Skeletal muscle tissue (tissue), 4 donors: ENCODE measurements around the gene KANK4. TPM values are rescaled to one million over a fixed set of nuclear protein-coding genes. Genes with fewer than 3 reads are reported as not detected.

Source experiments
- H3K27ac ChIP-seq: one replicate; pipeline ENCODE4 v1.7.0; 2013; ENCODE audit warnings: mild to moderate bottlenecking, low read depth, low read length, inconsistent platforms
- H3K27me3 ChIP-seq, 3 donors: one replicate each; pipeline ENCODE4 v1.7.0; 2013; ENCODE audit warnings: low read length in 3 of 3; ENCODE audit not compliant: control insufficient read depth in 3 of 3, insufficient read depth in 3 of 3
- H3K36me3 ChIP-seq, 3 donors: one replicate each; pipeline ENCODE4 v1.7.0; 2013; ENCODE audit warnings: low read length in 3 of 3; ENCODE audit not compliant: control insufficient read depth in 3 of 3, insufficient read depth in 3 of 3
- H3K4me1 ChIP-seq, 3 donors: one replicate each; pipeline ENCODE4 v1.7.0; 2013; ENCODE audit warnings: low read length in 3 of 3, mild to moderate bottlenecking in 3 of 3; ENCODE audit not compliant: control insufficient read depth in 3 of 3, insufficient read depth in 3 of 3
- H3K4me3 ChIP-seq, 3 donors: one replicate each; pipeline ENCODE4 v1.7.0; 2013; ENCODE audit warnings: low read length in 3 of 3
- H3K9ac ChIP-seq, 3 donors: one replicate each; pipeline ENCODE4 v1.7.0; 2013; ENCODE audit warnings: low read length in 3 of 3, mild to moderate bottlenecking in 3 of 3, moderate library complexity in 2 of 3, low read depth in 1 of 3
- H3K9me3 ChIP-seq, 3 donors: one replicate each; pipeline ENCODE4 v1.7.0; 2013; ENCODE audit warnings: low read length in 3 of 3; ENCODE audit not compliant: control insufficient read depth in 3 of 3
- total RNA-seq: library from RNA; depleted of rRNA; stranded (reverse); fragments of >200 nt; gene quantifications from one replicate; pipeline ENCODE4 v1.2.3, GENCODE V29; 2014
- donor health status: Osteomylitis.

The KANK4 gene
- total RNA-seq, 1 donor from 2014 or later: 8.4 TPM

DNA sequence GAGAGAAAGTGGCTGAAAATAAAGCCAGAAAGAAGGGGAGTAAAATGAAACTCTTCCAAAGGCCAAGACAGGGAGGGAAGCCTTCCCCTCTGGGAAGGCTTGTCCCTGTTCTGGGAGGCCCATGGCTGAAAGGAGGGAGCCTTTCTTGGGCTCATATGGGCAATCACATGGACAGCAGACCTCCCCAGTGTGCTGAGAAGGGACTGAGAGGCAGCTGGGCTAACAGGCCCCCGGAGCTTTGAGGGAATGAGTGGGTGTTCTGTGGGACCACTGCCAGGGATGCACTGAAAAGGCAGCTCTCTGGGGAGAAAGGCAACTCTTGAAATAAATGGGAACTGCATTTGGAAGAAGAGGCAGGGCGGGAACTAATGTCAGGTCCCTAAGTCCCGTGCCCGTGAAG, 39.1 kb downstream of the KANK4 start:
- Histone ChIP-seq H3K36me3 (no peaks in the 10 kb centered on the region), H3K9ac (no peak overlapping the region), H3K4me3 (no peak overlapping the region), H3K27ac (no peak overlapping the region), H3K4me1 (no peaks in the 10 kb centered on the region), H3K9me3 (peaks cover 0 to 4% (median 0%) of the 10 kb centered on the region in 3 donors), H3K27me3 (no peaks in the 10 kb centered on the region)

DNA sequence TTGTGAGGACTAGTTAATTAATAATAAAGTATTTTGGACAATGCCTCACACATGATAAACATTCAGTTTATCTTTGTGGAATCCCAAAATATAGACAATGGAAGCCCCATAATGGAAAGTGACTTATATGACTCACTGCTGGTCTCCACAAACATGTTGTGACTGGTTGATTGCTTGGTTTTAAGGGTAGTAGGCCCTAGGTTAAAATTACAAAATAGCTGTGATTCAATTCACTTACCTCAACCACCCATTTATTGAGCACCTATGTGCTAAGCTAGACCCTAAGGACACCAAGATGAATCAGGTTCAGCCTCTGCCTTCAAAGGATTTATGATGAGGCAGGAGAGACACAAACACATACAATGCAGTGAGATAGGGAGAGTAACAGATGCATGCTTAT, 42.4 kb downstream of the KANK4 start:
- peaks cover 0 to 4% (median 0%) of the 10 kb centered on the region in 3 donors for H3K9me3 ChIP-seq
- no peaks in the 10 kb centered on the region for H3K36me3 ChIP-seq
- no peak overlapping the region for H3K27ac ChIP-seq
- H3K4me1 ChIP-seq: no peaks in the 10 kb centered on the region
- H3K27me3 ChIP-seq: no peaks in the 10 kb centered on the region
- no peak overlapping the region for H3K4me3 ChIP-seq
- H3K9ac ChIP-seq: no peak overlapping the region

DNA sequence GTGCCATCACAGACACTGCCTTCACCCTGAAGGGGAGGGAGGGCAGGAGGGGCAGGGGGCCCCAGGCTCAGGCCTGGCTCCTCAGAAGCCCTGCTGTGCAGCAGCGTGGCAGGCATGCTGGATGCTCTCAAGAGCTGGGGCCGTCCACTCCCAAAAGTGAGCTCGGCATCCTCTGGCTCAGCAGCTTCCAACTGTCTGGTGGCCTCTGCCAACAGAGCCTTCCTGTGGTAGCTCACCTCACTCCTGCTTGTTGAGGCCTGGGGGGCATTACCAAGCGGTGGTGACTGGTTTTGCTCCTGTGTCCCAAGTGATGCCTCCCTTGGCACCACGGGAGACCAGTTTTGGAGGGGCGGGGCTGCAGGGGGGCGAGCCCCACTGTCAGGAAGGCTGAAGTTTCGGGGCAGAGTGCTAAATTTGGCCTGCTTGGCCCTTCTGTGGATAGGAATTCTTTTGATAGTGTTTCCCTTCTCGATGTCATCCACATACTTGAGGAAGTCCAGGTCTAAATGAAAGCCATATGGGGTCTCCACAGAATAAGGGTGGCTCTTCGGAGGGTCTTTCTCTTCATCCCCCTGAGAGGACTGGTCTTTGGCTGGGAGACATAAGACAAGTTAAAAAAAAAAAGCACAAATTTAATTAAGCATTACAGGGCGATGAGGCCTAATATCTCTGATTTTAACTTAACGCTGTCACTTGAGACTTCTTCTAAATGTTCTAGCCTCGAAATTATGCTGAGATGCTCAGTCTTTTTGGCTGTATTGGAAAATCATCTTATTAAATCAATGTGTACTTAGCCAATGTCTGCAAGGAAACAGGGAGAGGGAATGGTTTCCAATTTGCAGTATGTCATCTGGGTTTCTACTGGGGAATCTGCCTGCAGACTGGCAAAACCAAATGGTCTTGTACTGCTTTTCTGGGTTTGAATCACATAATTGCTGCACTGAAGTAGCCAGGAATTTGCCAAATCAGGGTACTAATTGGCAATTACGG, 44.4 kb downstream of the KANK4 start:
- H3K27me3 ChIP-seq: no peaks in the 10 kb centered on the region
- H3K36me3 ChIP-seq: no peaks in the 10 kb centered on the region
- no peak overlapping the region for H3K27ac ChIP-seq
- no peak overlapping the region for H3K4me3 ChIP-seq
- H3K4me1 ChIP-seq: no peaks in the 10 kb centered on the region
- peaks cover 0 to 4% (median 0%) of the 10 kb centered on the region in 3 donors for H3K9me3 ChIP-seq
- no peak overlapping the region for H3K9ac ChIP-seq

DNA sequence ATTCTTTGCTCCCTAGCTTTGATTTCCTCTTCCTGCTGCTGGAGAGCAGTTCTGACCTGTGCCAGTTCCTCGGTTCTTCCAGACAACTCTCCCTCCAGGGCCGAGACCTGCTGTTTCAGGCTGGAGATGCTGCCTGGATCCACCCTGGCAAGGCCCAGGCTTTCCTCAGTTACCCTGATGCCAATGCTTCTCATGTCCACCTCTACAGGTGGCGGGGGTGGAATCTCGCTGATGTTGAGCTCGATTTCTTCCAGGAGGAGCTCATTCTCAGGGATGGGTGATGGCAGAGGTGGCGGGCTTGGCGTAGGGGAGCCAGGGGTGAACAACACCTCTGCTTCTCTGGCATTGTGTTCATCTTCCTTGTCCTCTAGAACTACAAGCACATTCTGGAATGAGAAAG, 45.3 kb downstream of the KANK4 start:
- H3K4me3 ChIP-seq: no peak overlapping the region
- H3K9ac ChIP-seq: no peak overlapping the region
- H3K36me3 ChIP-seq: no peaks in the 10 kb centered on the region
- peaks cover 0 to 4% (median 0%) of the 10 kb centered on the region in 3 donors for H3K9me3 ChIP-seq
- no peaks in the 10 kb centered on the region for H3K27me3 ChIP-seq
- no peaks in the 10 kb centered on the region for H3K4me1 ChIP-seq
- no peak overlapping the region for H3K27ac ChIP-seq

DNA sequence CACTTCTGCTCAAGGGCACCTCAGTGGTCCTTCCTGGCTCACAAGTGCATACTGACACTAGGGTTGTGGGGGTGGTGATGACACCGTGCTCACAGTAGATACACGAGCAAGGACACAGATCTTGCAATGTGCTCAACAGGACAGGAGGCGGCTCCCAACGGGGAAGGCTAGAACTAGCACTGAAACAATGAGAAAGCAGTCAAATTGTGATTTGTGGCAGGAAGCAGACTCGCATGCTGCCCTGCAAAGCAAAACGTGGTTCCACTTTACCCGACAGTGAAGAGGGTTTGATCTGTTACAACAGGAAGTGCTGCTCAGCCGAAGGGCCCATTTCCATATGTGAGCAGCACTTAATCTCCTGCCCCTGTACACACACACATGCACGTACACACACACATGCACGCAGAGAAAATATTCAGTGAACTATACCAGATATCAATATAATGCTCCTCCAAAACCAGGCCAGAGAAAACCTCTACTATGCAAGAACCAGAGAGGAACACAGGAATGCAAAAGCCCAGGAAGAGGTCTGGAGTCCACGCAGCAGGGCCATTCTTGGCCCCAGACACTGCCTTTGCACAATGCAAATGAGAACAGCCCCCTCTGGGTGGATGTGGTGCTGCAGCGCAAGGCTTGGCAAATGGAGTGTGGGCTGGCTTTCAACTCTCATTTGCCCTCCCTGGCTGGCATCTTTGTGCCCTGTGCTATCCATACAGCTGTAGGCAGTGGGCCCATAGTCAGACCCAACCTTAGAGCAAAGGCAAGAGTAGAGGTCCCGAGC, 47.1 kb downstream of the KANK4 start:
- Histone ChIP-seq H3K9me3 (no peaks in the 10 kb centered on the region), H3K27ac (no peak overlapping the region), H3K4me1 (no peaks in the 10 kb centered on the region), H3K36me3 (no peaks in the 10 kb centered on the region), H3K27me3 (no peaks in the 10 kb centered on the region), H3K4me3 (no peak overlapping the region), H3K9ac (no peak overlapping the region)

GRCh38 chr1:62271134-62271533, 48.1 kb downstream of the KANK4 start:
- no peak overlapping the region for H3K4me3 ChIP-seq
- no peaks in the 10 kb centered on the region for H3K27me3 ChIP-seq
- H3K9me3 ChIP-seq: no peaks in the 10 kb centered on the region
- no peak overlapping the region for H3K27ac ChIP-seq
- no peaks in the 10 kb centered on the region for H3K36me3 ChIP-seq
- H3K4me1 ChIP-seq: no peaks in the 10 kb centered on the region
- H3K9ac ChIP-seq: no peak overlapping the region

DNA sequence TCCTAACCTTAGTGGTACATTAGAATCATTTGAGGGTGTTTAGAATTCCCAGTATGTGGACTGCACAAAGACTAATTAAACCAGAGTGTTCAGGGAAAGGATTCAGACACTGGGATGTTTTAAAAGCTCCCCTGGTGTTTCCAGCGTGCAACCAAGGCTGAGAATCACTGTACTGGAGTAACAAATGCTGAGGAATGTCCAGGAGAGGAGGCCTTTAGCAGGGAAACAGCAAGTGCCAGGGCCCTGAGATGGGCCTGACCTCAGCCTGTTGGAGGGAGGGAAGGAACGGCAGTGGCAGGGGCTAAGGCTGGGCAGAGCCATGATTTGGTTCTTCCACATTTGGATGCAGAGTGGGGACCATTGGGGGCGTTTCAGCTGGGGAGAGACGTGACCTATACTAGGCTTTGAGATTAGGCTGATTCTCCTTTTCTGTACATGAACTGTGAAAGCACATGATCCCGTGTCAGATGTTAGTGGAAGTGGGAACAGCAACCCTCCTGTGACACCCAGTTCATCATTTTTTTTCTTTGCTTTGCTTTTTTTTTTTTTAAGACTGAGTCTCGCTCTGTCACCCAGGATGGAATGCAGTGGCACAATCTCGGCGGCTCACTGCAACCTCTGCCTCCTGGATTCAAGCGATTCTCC, 49.3 kb downstream of the KANK4 start:
- no peaks in the 10 kb centered on the region for H3K36me3 ChIP-seq
- H3K27ac ChIP-seq: no peak overlapping the region
- no peaks in the 10 kb centered on the region for H3K27me3 ChIP-seq
- no peak overlapping the region for H3K4me3 ChIP-seq
- H3K9me3 ChIP-seq: no peaks in the 10 kb centered on the region
- no peaks in the 10 kb centered on the region for H3K4me1 ChIP-seq
- H3K9ac ChIP-seq: no peak overlapping the region

- H3K4me3 ChIP-seq: no peak overlapping the region
- no peak overlapping the region for H3K27ac ChIP-seq
- H3K9me3 ChIP-seq: no peaks in the 10 kb centered on the region
- H3K4me1 ChIP-seq: no peaks in the 10 kb centered on the region
- no peak overlapping the region for H3K9ac ChIP-seq
- H3K27me3 ChIP-seq: no peaks in the 10 kb centered on the region
- no peaks in the 10 kb centered on the region for H3K36me3 ChIP-seq
These were observed 49.8 kb downstream of the KANK4 start for GRCh38 chr1:62269439-62269838.

DNA sequence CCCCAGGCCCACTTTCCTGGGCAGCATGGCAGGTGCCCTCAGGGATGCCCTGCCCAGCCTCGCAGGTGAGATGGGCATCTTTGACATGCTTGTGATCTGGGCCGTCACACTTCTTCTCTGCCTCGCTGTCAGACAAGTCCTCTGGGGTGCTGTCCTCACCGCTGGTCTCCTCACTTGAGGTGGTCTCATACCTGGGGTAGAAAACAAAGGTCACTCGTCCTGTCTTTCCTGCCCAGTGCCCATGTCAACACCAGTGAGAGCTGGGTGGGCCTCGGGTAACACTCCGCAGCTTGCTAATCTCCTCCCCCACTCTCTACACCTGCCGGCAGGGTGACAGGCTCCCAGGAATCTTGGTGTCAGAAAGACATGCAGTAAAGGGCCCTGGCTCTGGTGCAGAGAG, 50.9 kb downstream of the KANK4 start:
- Histone ChIP-seq H3K27me3 (no peaks in the 10 kb centered on the region), H3K4me1 (no peaks in the 10 kb centered on the region), H3K4me3 (no peak overlapping the region), H3K36me3 (no peaks in the 10 kb centered on the region), H3K27ac (no peak overlapping the region), H3K9ac (no peak overlapping the region), H3K9me3 (no peaks in the 10 kb centered on the region)
